ENCODE data around the gene AP1S2.

- TF ChIP-seq POLR2A (IDR thresholded peaks at IDR 0.05) (no peak), CTCF (IDR thresholded peaks at IDR 0.05 in 8 of 11, conservative IDR thresholded peaks at IDR 0.05 in 3 of 11) (no peak), POLR2AphosphoS5 (IDR thresholded peaks at IDR 0.05) (no peak)
These were observed 1.1 kb upstream of the AP1S2 start for GRCh38 chrX:15855568-15856221.

All from spleen (tissue), 7 donors.